ENCODE data around the gene BLM. TPM values are rescaled to one million over a fixed set of nuclear protein-coding genes. Genes with fewer than 3 reads are reported as not detected.

The BLM gene
- total and polyA plus RNA-seq, 2 of the 8 experiments (the other 6 are each of a cell fraction or from before 2014, with no cell fraction given) = 15.2 to 46.7 TPM

- TF ChIP-seq CHD7 (IDR thresholded peaks at IDR 0.05; ENCODE audit: insufficient replicate concordance, low read length) = no peak
- TF ChIP-seq ASH2L (IDR thresholded peaks at IDR 0.05; ENCODE audit: low read length) = no peak
- TF ChIP-seq CEBPB (IDR thresholded peaks at IDR 0.05; ENCODE audit: low read depth, low read length) = no peak
- TF ChIP-seq TCF12 (IDR thresholded peaks at IDR 0.05; ENCODE audit: low read depth, low read length) = no peak
- TF ChIP-seq RXRA (IDR thresholded peaks at IDR 0.05; ENCODE audit: insufficient read depth, low read depth, low read length) = no peak
- TF ChIP-seq SIRT6 (IDR thresholded peaks at IDR 0.05; ENCODE audit: low read length) = no peak
- TF ChIP-seq EP300 (IDR thresholded peaks at IDR 0.05; ENCODE audit: borderline replicate concordance in 1 of 2, low read depth in 2 of 2, low read length in 2 of 2) = no peak
- TF ChIP-seq POLR2AphosphoS5 (IDR thresholded peaks at IDR 0.05; ENCODE audit: low read depth, low read length) = no peak
- TF ChIP-seq BACH1 (IDR thresholded peaks at IDR 0.05; ENCODE audit: low read length) = no peak
- no peak for TF ChIP-seq TAF7 (optimal IDR thresholded peaks at IDR 0.05; ENCODE audit: borderline replicate concordance, low read depth, low read length)
- TF ChIP-seq NRF1 (IDR thresholded peaks at IDR 0.05; ENCODE audit: low read depth, low read length) = no peak
- TF ChIP-seq MAFK (IDR thresholded peaks at IDR 0.05; ENCODE audit: low read depth, low read length) = no peak
- no peak for TF ChIP-seq POU5F1 (IDR thresholded peaks at IDR 0.05; ENCODE audit: low read depth, low read length)
These were observed 102.2 kb downstream of the BLM start (continued) for GRCh38 chr15:90819390-90819789.

All from H1 (cell line).